ENCODE data around the gene GULP1. TPM values are rescaled to one million over a fixed set of nuclear protein-coding genes. Genes with fewer than 3 reads are reported as not detected.

Gene GULP1
- total and polyA plus RNA-seq, 2 of the 13 experiments (the other 11 are each of a cell fraction or from before 2014, with no cell fraction given), result 0.15 TPM; not detected in 1

- DNase-seq (ENCODE audit: low spot score), result no peak
- ChIA-PET POLR2A (no interaction called here), CTCF (ENCODE audit: low intra/inter-chr PET ratio, low total read pairs) (no interaction called here)
- Histone ChIP-seq H3K79me2 (ENCODE audit: insufficient read depth, low read length) (no peaks in the 10 kb centered on the region), H3K4me2 (ENCODE audit: low read depth, low read length) (no peak overlapping the region), H4K20me1 (ENCODE audit: insufficient read depth, low read length) (no peaks in the 10 kb centered on the region), H3K27ac (ENCODE audit: extremely low read length, insufficient read depth, low read length) (no peak overlapping the region), H3K9ac (ENCODE audit: insufficient read depth, low read depth, low read length) (no peak overlapping the region), H3K36me3 (replicated peaks in 1 of 2; ENCODE audit: control insufficient read depth in 1 of 2, insufficient read depth in 2 of 2, low read length in 2 of 2) (no peaks in the 10 kb centered on the region), H3K4me3 (replicated peaks in 1 of 3; ENCODE audit: insufficient read depth in 1 of 3, low read depth in 2 of 3, low read length in 3 of 3) (no peak overlapping the region), H3K4me1 (ENCODE audit: insufficient read depth, low read length) (no peaks in the 10 kb centered on the region), H3K27me3 (ENCODE audit: control insufficient read depth in 1 of 2, insufficient read depth in 2 of 2, low read length in 2 of 2) (0 out of 5 replicates have a peak, but pooled peaks cover 0 to 4% of the 10 kb centered on the region in 2 experiments), H3K9me3 (ENCODE audit: low read length) (no peaks in the 10 kb centered on the region), H2AFZ (ENCODE audit: low read length) (no peak overlapping the region)
- 10% methylated on average over 11 of the region's 11 CpGs for WGBS (ENCODE audit: low lambda C conversion rate)
- FAIRE-seq, result no peak
- BruUV-seq (replicated peaks), result no TSS peak
- no peak for ATAC-seq
- in situ Hi-C loops (cut with HindIII; ENCODE audit: extremely low pct_ligation_motif_present, low pct_unique_long_range_greater_than_20kb), result no loop called here
- no peak for TF ChIP-seq SRSF4 (IDR thresholded peaks at IDR 0.05; ENCODE audit: low read depth, low read length, poor library complexity, severe bottlenecking)
- intact Hi-C loops (cut with micrococcal nuclease; ENCODE audit: unreplicated experiment), result no loop called here
Measured at GRCh38 chr2:188278388-188279092, 13.1 kb upstream of the GULP1 start.

- H3K4me3 ChIP-seq (replicated peaks in 1 of 3; ENCODE audit: insufficient read depth in 1 of 3, low read depth in 2 of 3, low read length in 3 of 3), result no peak overlapping the region
- H3K9me3 ChIP-seq (ENCODE audit: low read length), result no peaks in the 10 kb centered on the region
- H3K4me1 ChIP-seq (ENCODE audit: insufficient read depth, low read length), result no peaks in the 10 kb centered on the region
- H3K27me3 ChIP-seq (ENCODE audit: control insufficient read depth in 1 of 2, insufficient read depth in 2 of 2, low read length in 2 of 2), result 0 out of 5 replicates have a peak, but pooled peaks cover 0 to 4% of the 10 kb centered on the region in 2 experiments
- no peak for ATAC-seq
- no peaks in the 10 kb centered on the region for H3K36me3 ChIP-seq (replicated peaks in 1 of 2; ENCODE audit: control insufficient read depth in 1 of 2, insufficient read depth in 2 of 2, low read length in 2 of 2)
- FAIRE-seq, result no peak
- H2AFZ ChIP-seq (ENCODE audit: low read length), result no peak overlapping the region
- CTCF ChIA-PET (ENCODE audit: low intra/inter-chr PET ratio, low total read pairs), result no interaction called here
- DNase-seq (ENCODE audit: low spot score), result no peak
- H3K79me2 ChIP-seq (ENCODE audit: insufficient read depth, low read length), result no peaks in the 10 kb centered on the region
- TF ChIP-seq ZBTB7A (CRISPR knock-in tag; IDR thresholded peaks at IDR 0.05), result no peak
- TF ChIP-seq ZNF207 (IDR thresholded peaks at IDR 0.05; ENCODE audit: borderline replicate concordance), result no peak
- no peak for TF ChIP-seq CCDC6 (CRISPR knock-in tag; IDR thresholded peaks at IDR 0.05)
- TF ChIP-seq U2AF1 (optimal IDR thresholded peaks at IDR 0.05; ENCODE audit: low read depth, low read length), result no peak
- TF ChIP-seq RNF219 (CRISPR knock-in tag; IDR thresholded peaks at IDR 0.05), result no peak
- TF ChIP-seq ONECUT2 (CRISPR knock-in tag; IDR thresholded peaks at IDR 0.05), result no peak
- no peak for TF ChIP-seq BRCA1 (CRISPR knock-in tag; IDR thresholded peaks at IDR 0.05)
- no peak for TF ChIP-seq HNF1B (CRISPR knock-in tag; IDR thresholded peaks at IDR 0.05)
- no peak for TF ChIP-seq ZNF564 (CRISPR knock-in tag; IDR thresholded peaks at IDR 0.05)
- no peak for TF ChIP-seq ZFAT (CRISPR knock-in tag; conservative IDR thresholded peaks at IDR 0.05)
- TF ChIP-seq PBX2 (CRISPR knock-in tag; IDR thresholded peaks at IDR 0.05), result no peak
- TF ChIP-seq ZBTB3 (CRISPR knock-in tag; IDR thresholded peaks at IDR 0.05; ENCODE audit: borderline replicate concordance, low read depth), result no peak
- H3K27ac ChIP-seq (ENCODE audit: extremely low read length, insufficient read depth, low read length), result no peak overlapping the region
- POLR2A ChIA-PET, result no interaction called here
- no peaks in the 10 kb centered on the region for H4K20me1 ChIP-seq (ENCODE audit: insufficient read depth, low read length)
- H3K9ac ChIP-seq (ENCODE audit: insufficient read depth, low read depth, low read length), result no peak overlapping the region
- in situ Hi-C loops (cut with HindIII; ENCODE audit: extremely low pct_ligation_motif_present, low pct_unique_long_range_greater_than_20kb), result no loop called here
- H3K4me2 ChIP-seq (ENCODE audit: low read depth, low read length), result no peak overlapping the region
- intact Hi-C loops (cut with micrococcal nuclease; ENCODE audit: unreplicated experiment), result no loop called here
- WGBS (ENCODE audit: low lambda C conversion rate), result under 1% methylated on average over 2 of the region's 2 CpGs
- BruUV-seq (replicated peaks), result no TSS peak
Measured at GRCh38 chr2:188279093-188279445, 12.6 kb upstream of the GULP1 start.

Data from HepG2 (cell line).